ENCODE data around the gene STX1A. TPM values are rescaled to one million over a fixed set of nuclear protein-coding genes. Genes with fewer than 3 reads are reported as not detected.

STX1A gene
- total and polyA plus RNA-seq, 2 of the 8 experiments (the other 6 are each of a cell fraction or from before 2014, with no cell fraction given) = 13.5 to 17.5 TPM

DNA sequence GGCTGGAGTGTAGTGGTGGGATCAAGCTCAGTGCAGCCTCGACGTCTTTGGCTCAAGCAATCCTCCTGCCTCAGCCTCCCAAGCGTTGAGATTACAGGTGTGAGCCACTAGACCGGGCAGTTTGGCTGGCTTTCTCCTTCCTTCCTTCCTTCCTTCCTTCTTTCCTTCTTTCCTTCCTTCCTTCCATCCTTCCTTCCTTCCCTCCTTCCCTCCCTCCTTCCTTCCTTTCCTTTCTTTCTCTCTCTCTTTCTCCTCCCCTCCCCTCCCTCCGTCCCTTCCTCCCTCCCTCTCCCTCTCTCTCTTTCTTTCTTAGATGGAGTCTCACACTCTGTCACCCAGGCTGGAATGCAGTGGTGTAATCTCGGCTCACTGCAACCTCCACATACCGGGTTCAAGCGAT is 59.5 kb downstream of the STX1A start:
- Histone ChIP-seq H3K23ac (ENCODE audit: insufficient read length) (no peak overlapping the region), H4K5ac (ENCODE audit: insufficient read length, low read depth, low read length) (no peak overlapping the region), H3K18ac (ENCODE audit: extremely low read depth, low read length) (no peak overlapping the region), H2AFZ (ENCODE audit: low read length) (no peak overlapping the region), H3K4me2 (ENCODE audit: insufficient read depth in 1 of 2, low read depth in 2 of 2, low read length in 2 of 2) (no peak overlapping the region), H4K20me1 (replicated peaks in 1 of 2; ENCODE audit: control insufficient read depth in 1 of 2, insufficient read depth in 2 of 2, low read length in 2 of 2) (no peaks in the 10 kb centered on the region), H3K56ac (replicated peaks; ENCODE audit: insufficient read length, low read depth, low read length) (no peak overlapping the region), H2BK20ac (ENCODE audit: low read length) (no peak overlapping the region), H2BK15ac (ENCODE audit: low read length) (no peak overlapping the region), H2BK12ac (ENCODE audit: low read depth, low read length) (no peak overlapping the region), H3K14ac (ENCODE audit: insufficient read length) (no peak overlapping the region), H4K91ac (replicated peaks; ENCODE audit: insufficient read length, low read length) (no peak overlapping the region), H3K27ac (ENCODE audit: low read depth, low read length) (no peak overlapping the region), H2BK5ac (ENCODE audit: low read depth, low read length) (no peak overlapping the region), H3K23me2 (ENCODE audit: low read depth, low read length) (peaks cover 2% of the 10 kb centered on the region; the same call in 1 of the 2 replicates), H3K79me1 (ENCODE audit: low read depth, low read length) (no peaks in the 10 kb centered on the region), H3K9ac (replicated peaks in 1 of 4; ENCODE audit: extremely low read depth in 1 of 4, low read depth in 3 of 4, low read length in 3 of 4) (no peak overlapping the region), H3K79me2 (ENCODE audit: control insufficient read depth in 1 of 2, insufficient read depth in 2 of 2, low read length in 2 of 2) (no peaks in the 10 kb centered on the region), H3K4ac (replicated peaks; ENCODE audit: insufficient read length, low read depth, low read length) (no peak overlapping the region), H3K9me3 (ENCODE audit: insufficient read depth in 2 of 2, low read depth in 1 of 2, low read length in 1 of 2) (peaks cover 0 to 4% of the 10 kb centered on the region in 2 experiments; a peak in 1 of 4 replicates), H3K4me1 (replicated peaks in 1 of 4; ENCODE audit: control insufficient read depth in 3 of 4, insufficient read depth in 4 of 4, low read length in 3 of 4) (peaks cover 0 to 3% (median 0%) of the 10 kb centered on the region in 4 experiments; a peak in 1 of 7 replicates), H2AK5ac (ENCODE audit: low read depth, low read length) (no peak overlapping the region), H3K36me3 (ENCODE audit: control insufficient read depth in 2 of 4, insufficient read depth in 4 of 4, low read length in 3 of 4) (no peaks in the 10 kb centered on the region), H3K4me3 (ENCODE audit: extremely low read depth in 1 of 4, insufficient read depth in 2 of 4, low read depth in 3 of 4, low read length in 4 of 4) (no peak overlapping the region), H2BK120ac (replicated peaks; ENCODE audit: low read depth, low read length) (no peak overlapping the region), H4K8ac (ENCODE audit: extremely low read depth, insufficient read depth, low read length) (no peak overlapping the region), H3K27me3 (replicated peaks in 1 of 4; ENCODE audit: control insufficient read depth in 3 of 4, extremely low read depth in 1 of 4, insufficient read depth in 3 of 4, low read length in 3 of 4) (no peaks in the 10 kb centered on the region)
- ChIA-PET CTCF (ENCODE audit: partially characterized antibody) (interaction anchor here (1.0 to 2.1 kb wide), 3 partner anchors 41 to 65 kb away, joined by 3 to 9 read pairs (median 4); no protein-coding TSS in a partner anchor), POLR2A (ENCODE audit: partially characterized antibody) (no interaction called here)
- FAIRE-seq = no peak
- WGBS, 2 experiments (ENCODE audit: extremely low coverage in 1 of 2, insufficient coverage in 1 of 2, insufficient read length in 1 of 2, insufficient replicate concordance in 2 of 2, low coverage in 1 of 2, low lambda C conversion rate in 2 of 2, missing lambda C conversion rate in 1 of 2) = 75% methylated on average over 5 of the region's 8 CpGs; no CpG with 5 or more reads in 1 of the 2 experiments
- TF ChIP-seq SP4 (IDR thresholded peaks at IDR 0.05; ENCODE audit: low read length) = no peak
- TF ChIP-seq HDAC2 (IDR thresholded peaks at IDR 0.05; ENCODE audit: borderline replicate concordance in 1 of 2, low read depth in 2 of 2, low read length in 2 of 2) = no peak
- no peak for TF ChIP-seq KDM5A (IDR thresholded peaks at IDR 0.05; ENCODE audit: low read length)
- no peak for TF ChIP-seq EP300 (IDR thresholded peaks at IDR 0.05; ENCODE audit: borderline replicate concordance in 1 of 2, low read depth in 2 of 2, low read length in 2 of 2)
- no peak for TF ChIP-seq CEBPB (IDR thresholded peaks at IDR 0.05; ENCODE audit: low read depth, low read length)
- no peak for TF ChIP-seq SIRT6 (IDR thresholded peaks at IDR 0.05; ENCODE audit: low read length)
- no peak for TF ChIP-seq POLR2A (IDR thresholded peaks at IDR 0.05; ENCODE audit: control extremely low read depth in 1 of 2, low read depth in 2 of 2, low read length in 2 of 2)
- no peak for TF ChIP-seq PHF8 (conservative IDR thresholded peaks at IDR 0.05; ENCODE audit: low read depth, low read length)
- TF ChIP-seq POLR2AphosphoS5 (IDR thresholded peaks at IDR 0.05; ENCODE audit: low read depth, low read length) = no peak
- no peak for TF ChIP-seq TCF12 (IDR thresholded peaks at IDR 0.05; ENCODE audit: low read depth, low read length)
- TF ChIP-seq, protein P1, sequence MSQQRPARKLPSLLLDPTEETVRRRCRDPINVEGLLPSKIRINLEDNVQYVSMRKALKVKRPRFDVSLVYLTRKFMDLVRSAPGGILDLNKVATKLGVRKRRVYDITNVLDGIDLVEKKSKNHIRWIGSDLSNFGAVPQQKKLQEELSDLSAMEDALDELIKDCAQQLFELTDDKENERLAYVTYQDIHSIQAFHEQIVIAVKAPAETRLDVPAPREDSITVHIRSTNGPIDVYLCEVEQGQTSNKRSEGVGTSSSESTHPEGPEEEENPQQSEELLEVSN (IDR thresholded peaks at IDR 0.05) = no peak
- DNase-seq (ENCODE audit: low read depth in 1 of 2, low spot score in 2 of 2) = no peak

Data from H1 (cell line).